DOHH2 (cell line): ENCODE data around the gene MBP.

Experiments
- CTCF ChIP-seq: fragments of 200-600 bp; sonication (generic); IDR thresholded peaks from one replicate; pipeline ENCODE4 v1.5.1; 2014; ENCODE audit warnings: antibody characterized with exemption, mild to moderate bottlenecking, low read depth, low read length; ENCODE audit not compliant: poor library complexity, severe bottlenecking
- EZH2phosphoT487 ChIP-seq: fragments of 200-600 bp; sonication (generic); IDR thresholded peaks from 2 replicates; pipeline ENCODE4 v1.6.1; 2017; ENCODE audit warnings: borderline replicate concordance, mild to moderate bottlenecking, antibody characterized with exemption, low read length, moderate library complexity, mixed read lengths

GRCh38 chr18:76935722-76936337, 196.8 kb downstream of the MBP start:
- TF ChIP-seq CTCF, result no peak
- TF ChIP-seq EZH2phosphoT487, result no peak
